GM12878 (cell line): Measurements from ENCODE around the gene POLE2. TPM values are rescaled to one million over a fixed set of nuclear protein-coding genes. Genes with fewer than 3 reads are reported as not detected.

ENCODE experiments used
- ATF7 ChIP-seq: fragments of 450-650 bp; IDR thresholded peaks from 2 replicates; pipeline ENCODE4 v1.6.1; 2016; ENCODE audit warnings: low read depth, mild to moderate bottlenecking
- CBFB ChIP-seq: IDR thresholded peaks from 2 replicates; pipeline ENCODE4 v1.6.1; 2016; ENCODE audit warnings: antibody characterized with exemption, low read depth
- IKZF1 ChIP-seq: fragments of 450-650 bp; conservative IDR thresholded peaks from 2 replicates; pipeline ENCODE4 v1.6.1; 2017; ENCODE audit warnings: antibody characterized with exemption, mild to moderate bottlenecking
- LARP7 ChIP-seq: fragments of 450-650 bp; IDR thresholded peaks from 2 replicates; pipeline ENCODE4 v1.6.1; 2017; ENCODE audit warnings: mild to moderate bottlenecking
- NBN ChIP-seq: fragments of 450-650 bp; IDR thresholded peaks from 2 replicates; pipeline ENCODE4 v1.6.1; 2016
- POLR2A ChIP-seq: IDR thresholded peaks from 2 replicates; pipeline ENCODE4 v1.6.1; 2011; ENCODE audit warnings: low read depth, mild to moderate bottlenecking, low read length
- POLR2AphosphoS2 ChIP-seq: IDR thresholded peaks from 2 replicates; pipeline ENCODE4 v1.6.1; 2011; ENCODE audit warnings: low read depth, mild to moderate bottlenecking, low read length, improper control_type of control experiment, moderate library complexity
- POU2F2 ChIP-seq: IDR thresholded peaks from 3 replicates; pipeline ENCODE4 v1.6.1; 2011; ENCODE audit warnings: low read depth, mild to moderate bottlenecking, low read length, borderline replicate concordance
- RELA ChIP-seq: fragments of 450-650 bp; IDR thresholded peaks from 2 replicates; pipeline ENCODE4 v1.8.0; 2014; ENCODE audit warnings: borderline replicate concordance; ENCODE audit not compliant: partially characterized antibody
- SP1 ChIP-seq: IDR thresholded peaks from one replicate; pipeline ENCODE4 v1.6.1; 2011; ENCODE audit warnings: low read depth, low read length
- TCF12 ChIP-seq: IDR thresholded peaks from 2 replicates; pipeline ENCODE4 v1.6.1; 2011; ENCODE audit warnings: low read depth, mild to moderate bottlenecking, low read length
- TCF3 ChIP-seq: IDR thresholded peaks from 2 replicates; pipeline ENCODE4 v1.6.1; 2012; ENCODE audit warnings: low read depth, mild to moderate bottlenecking, low read length, borderline replicate concordance; ENCODE audit not compliant: insufficient read depth
- ZBED1 ChIP-seq: IDR thresholded peaks from 2 replicates; pipeline ENCODE4 v1.6.1; 2016; ENCODE audit warnings: borderline replicate concordance
- ZNF207 ChIP-seq: fragments of 450-650 bp; IDR thresholded peaks from 2 replicates; pipeline ENCODE4 v1.6.1; 2014; ENCODE audit warnings: antibody characterized with exemption, mild to moderate bottlenecking, borderline replicate concordance
- ZNF217 ChIP-seq: fragments of 450-650 bp; IDR thresholded peaks from 2 replicates; pipeline ENCODE4 v1.6.1; 2017; ENCODE audit warnings: antibody characterized with exemption, mild to moderate bottlenecking
- polyA plus RNA-seq, 11 experiments: library from polyadenylated mRNA; depleted of rRNA in 4 of 11; unstranded in 6 of 11; stranded (reverse) in 5 of 11; fragments of >200 nt; fragmentation: Nextera tagmentation in 4 of 11; fragmentation: Illumina TruSeq in 1 of 11; extraction: Ambion mirVana in 4 of 11; extraction: Trizol in 1 of 11; gene quantifications; 1 replicate in 1 of 11; 2 replicates in 10 of 11; pipeline versions ENCODE4 v1.2.1 to v1.2.3, GENCODE V29; 2011 to 2016; ENCODE audit warnings: inconsistent platforms in 2 of 11, missing spikeins in 2 of 11, low read depth in 1 of 11
- total RNA-seq, 4 experiments: library from RNA; depleted of rRNA in 3 of 4; stranded (reverse); fragments of >200 nt in 3 of 4; fragmentation: Illumina TruSeq in 1 of 4; extraction: Trizol in 1 of 4; gene quantifications; 2 replicates each; pipeline versions ENCODE4 v1.2.1 to v1.2.3, GENCODE V29; 2013 to 2021
- TF ChIP-seq, protein P1 (sequence below): fragments of 450-650 bp; formaldehyde crosslinking; IDR thresholded peaks from 2 replicates; pipeline ENCODE4 v1.4.0; 2022; ENCODE audit warnings: mild to moderate bottlenecking, moderate library complexity
- TF ChIP-seq, protein P2 (sequence below): IDR thresholded peaks from 2 replicates; pipeline ENCODE4 v1.6.1; 2011; ENCODE audit warnings: borderline replicate concordance, low read depth, mild to moderate bottlenecking, moderate library complexity, mixed read lengths, low read length; ENCODE audit not compliant: insufficient read depth; ENCODE audit errors: extremely low read length
- TF ChIP-seq, protein P3 (sequence below): IDR thresholded peaks from 2 replicates; pipeline ENCODE4 v1.6.1; 2012; ENCODE audit warnings: low read depth, low read length, improper control_type of control experiment
- TF ChIP-seq, protein P4 (sequence below): fragments of 450-650 bp; IDR thresholded peaks from 2 replicates; pipeline ENCODE4 v1.6.1; 2018; ENCODE audit warnings: borderline replicate concordance, mild to moderate bottlenecking; ENCODE audit not compliant: partially characterized antibody
- TF ChIP-seq, protein P5 (sequence below): IDR thresholded peaks from 2 replicates; pipeline ENCODE4 v1.6.1; 2011; ENCODE audit warnings: low read depth, mild to moderate bottlenecking, low read length, moderate library complexity, borderline replicate concordance; ENCODE audit errors: extremely low read depth
- TF ChIP-seq, protein P6 (sequence below): fragments of 450-650 bp; IDR thresholded peaks from 2 replicates; pipeline ENCODE4 v1.6.1; 2016; ENCODE audit warnings: mild to moderate bottlenecking

The POLE2 gene
- total and polyA plus RNA-seq, 10 of the 15 experiments (the other 5 are each of a cell fraction or from before 2014, with no cell fraction given): 22.0 to 45.6 (median 38.8) TPM

DNA sequence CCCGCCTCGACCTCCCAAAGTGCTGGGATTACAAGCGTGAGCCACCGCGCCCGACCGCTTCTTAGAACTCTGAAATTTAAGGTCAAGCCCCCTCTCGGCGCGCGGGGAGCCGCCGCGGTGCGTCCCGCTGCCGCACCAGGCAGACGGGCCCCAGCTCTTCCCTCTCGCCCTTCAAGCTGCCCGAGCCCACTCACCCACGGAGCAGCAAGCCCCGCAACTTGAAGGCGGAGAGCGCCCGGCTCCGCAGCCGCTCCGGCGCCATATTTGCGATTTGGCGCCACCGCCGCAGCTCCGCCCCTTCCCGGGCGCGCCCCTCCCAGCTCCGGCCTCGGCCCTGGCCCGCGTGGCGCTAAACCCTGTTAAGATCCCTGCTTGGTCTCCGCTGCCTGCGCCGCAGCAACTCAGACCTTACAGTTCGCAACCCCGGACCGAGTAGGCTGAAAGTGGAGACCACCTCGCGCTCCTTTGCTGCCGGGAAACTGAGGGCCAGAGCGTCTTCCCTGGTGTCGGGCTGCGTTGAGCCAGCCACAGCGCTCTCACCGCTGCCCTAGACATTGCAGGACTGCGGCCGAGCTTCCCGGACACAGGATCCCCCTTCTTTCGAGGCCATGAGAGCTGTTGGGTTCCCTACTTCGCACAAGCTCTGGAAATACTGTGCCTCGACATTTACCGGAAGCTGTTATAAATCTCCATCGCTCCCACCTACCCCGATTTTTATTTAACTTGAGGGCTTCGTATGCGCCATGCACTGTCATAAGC, at the start of gene POLE2 (continued):
- TF ChIP-seq, protein P1, sequence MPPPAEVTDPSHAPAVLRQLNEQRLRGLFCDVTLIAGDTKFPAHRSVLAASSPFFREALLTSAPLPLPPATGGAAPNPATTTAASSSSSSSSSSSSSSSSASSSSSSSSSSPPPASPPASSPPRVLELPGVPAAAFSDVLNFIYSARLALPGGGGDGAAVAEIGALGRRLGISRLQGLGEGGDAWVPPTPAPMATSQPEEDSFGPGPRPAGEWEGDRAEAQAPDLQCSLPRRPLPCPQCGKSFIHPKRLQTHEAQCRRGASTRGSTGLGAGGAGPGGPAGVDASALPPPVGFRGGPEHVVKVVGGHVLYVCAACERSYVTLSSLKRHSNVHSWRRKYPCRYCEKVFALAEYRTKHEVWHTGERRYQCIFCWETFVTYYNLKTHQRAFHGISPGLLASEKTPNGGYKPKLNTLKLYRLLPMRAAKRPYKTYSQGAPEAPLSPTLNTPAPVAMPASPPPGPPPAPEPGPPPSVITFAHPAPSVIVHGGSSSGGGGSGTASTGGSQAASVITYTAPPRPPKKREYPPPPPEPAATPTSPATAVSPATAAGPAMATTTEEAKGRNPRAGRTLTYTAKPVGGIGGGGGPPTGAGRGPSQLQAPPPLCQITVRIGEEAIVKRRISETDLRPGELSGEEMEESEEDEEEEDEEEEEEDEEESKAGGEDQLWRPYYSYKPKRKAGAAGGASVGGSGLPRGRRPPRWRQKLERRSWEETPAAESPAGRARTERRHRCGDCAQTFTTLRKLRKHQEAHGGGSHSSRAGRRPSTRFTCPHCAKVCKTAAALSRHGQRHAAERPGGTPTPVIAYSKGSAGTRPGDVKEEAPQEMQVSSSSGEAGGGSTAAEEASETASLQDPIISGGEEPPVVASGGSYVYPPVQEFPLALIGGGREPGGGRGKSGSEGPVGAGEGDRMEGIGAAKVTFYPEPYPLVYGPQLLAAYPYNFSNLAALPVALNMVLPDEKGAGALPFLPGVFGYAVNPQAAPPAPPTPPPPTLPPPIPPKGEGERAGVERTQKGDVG (CRISPR knock-in tag): no peak
- TF ChIP-seq, protein P2, sequence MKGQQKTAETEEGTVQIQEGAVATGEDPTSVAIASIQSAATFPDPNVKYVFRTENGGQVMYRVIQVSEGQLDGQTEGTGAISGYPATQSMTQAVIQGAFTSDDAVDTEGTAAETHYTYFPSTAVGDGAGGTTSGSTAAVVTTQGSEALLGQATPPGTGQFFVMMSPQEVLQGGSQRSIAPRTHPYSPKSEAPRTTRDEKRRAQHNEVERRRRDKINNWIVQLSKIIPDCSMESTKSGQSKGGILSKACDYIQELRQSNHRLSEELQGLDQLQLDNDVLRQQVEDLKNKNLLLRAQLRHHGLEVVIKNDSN: no peak
- TF ChIP-seq TCF12 (0 out of 2 replicates have a peak, but pooled peaks have one; percentile 21), CBFB (peak; percentile 35; the same call in 1 of the 2 replicates), SP1 (peak; percentile 29), ZNF217 (peak; percentile 21; the same call in 1 of the 2 replicates), IKZF1 (peak; percentile 63), RELA (peak; percentile 32), ATF7 (no peak), TCF3 (no peak), POLR2A (peak; percentile 87), POU2F2 (peak; percentile 69; the same call in 2 of the 3 replicates), ZBED1 (no peak), ZNF207 (peak; percentile 59; the same call in 1 of the 2 replicates), LARP7 (peak; percentile 43; the same call in 1 of the 2 replicates), POLR2AphosphoS2 (peak; percentile 20; the same call in 1 of the 2 replicates), NBN (no peak)
- TF ChIP-seq, protein P3, sequence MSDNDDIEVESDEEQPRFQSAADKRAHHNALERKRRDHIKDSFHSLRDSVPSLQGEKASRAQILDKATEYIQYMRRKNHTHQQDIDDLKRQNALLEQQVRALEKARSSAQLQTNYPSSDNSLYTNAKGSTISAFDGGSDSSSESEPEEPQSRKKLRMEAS: peak; percentile 80
- TF ChIP-seq, protein P4, sequence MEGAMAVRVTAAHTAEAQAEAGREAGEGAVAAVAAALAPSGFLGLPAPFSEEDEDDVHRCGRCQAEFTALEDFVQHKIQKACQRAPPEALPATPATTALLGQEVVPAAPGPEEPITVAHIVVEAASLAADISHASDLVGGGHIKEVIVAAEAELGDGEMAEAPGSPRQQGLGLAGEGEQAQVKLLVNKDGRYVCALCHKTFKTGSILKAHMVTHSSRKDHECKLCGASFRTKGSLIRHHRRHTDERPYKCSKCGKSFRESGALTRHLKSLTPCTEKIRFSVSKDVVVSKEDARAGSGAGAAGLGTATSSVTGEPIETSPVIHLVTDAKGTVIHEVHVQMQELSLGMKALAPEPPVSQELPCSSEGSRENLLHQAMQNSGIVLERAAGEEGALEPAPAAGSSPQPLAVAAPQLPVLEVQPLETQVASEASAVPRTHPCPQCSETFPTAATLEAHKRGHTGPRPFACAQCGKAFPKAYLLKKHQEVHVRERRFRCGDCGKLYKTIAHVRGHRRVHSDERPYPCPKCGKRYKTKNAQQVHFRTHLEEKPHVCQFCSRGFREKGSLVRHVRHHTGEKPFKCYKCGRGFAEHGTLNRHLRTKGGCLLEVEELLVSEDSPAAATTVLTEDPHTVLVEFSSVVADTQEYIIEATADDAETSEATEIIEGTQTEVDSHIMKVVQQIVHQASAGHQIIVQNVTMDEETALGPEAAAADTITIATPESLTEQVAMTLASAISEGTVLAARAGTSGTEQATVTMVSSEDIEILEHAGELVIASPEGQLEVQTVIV: no peak
- TF ChIP-seq, protein P5, sequence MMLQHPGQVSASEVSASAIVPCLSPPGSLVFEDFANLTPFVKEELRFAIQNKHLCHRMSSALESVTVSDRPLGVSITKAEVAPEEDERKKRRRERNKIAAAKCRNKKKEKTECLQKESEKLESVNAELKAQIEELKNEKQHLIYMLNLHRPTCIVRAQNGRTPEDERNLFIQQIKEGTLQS: no peak
- TF ChIP-seq, protein P6, sequence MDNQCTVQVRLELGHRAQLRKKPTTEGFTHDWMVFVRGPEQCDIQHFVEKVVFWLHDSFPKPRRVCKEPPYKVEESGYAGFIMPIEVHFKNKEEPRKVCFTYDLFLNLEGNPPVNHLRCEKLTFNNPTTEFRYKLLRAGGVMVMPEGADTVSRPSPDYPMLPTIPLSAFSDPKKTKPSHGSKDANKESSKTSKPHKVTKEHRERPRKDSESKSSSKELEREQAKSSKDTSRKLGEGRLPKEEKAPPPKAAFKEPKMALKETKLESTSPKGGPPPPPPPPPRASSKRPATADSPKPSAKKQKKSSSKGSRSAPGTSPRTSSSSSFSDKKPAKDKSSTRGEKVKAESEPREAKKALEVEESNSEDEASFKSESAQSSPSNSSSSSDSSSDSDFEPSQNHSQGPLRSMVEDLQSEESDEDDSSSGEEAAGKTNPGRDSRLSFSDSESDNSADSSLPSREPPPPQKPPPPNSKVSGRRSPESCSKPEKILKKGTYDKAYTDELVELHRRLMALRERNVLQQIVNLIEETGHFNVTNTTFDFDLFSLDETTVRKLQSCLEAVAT: peak; percentile 97
